Glutamatergic neuron (in vitro differentiated cells): ENCODE data around the gene MYO6. TPM values are rescaled to one million over a fixed set of nuclear protein-coding genes. Genes with fewer than 3 reads are reported as not detected.

Experiments used
- DNase-seq: peaks from one replicate; pipeline ENCODE4 v3.0.0; 2022
- H3K27ac Mint-ChIP-seq: one replicate; pipeline ENCODE4 v1.8.0; 2020; ENCODE audit warnings: mild to moderate bottlenecking, mixed read lengths, inconsistent platforms; ENCODE audit not compliant: unreplicated experiment
- H3K27me3 Mint-ChIP-seq: one replicate; pipeline ENCODE4 v1.8.0; 2020; ENCODE audit warnings: mild to moderate bottlenecking, moderate library complexity, mixed read lengths, inconsistent platforms; ENCODE audit not compliant: unreplicated experiment
- H3K36me3 Mint-ChIP-seq: one replicate; pipeline ENCODE4 v1.8.0; 2020; ENCODE audit warnings: mild to moderate bottlenecking, mixed read lengths, inconsistent platforms; ENCODE audit not compliant: unreplicated experiment
- H3K4me1 Mint-ChIP-seq: one replicate; pipeline ENCODE4 v1.8.0; 2020; ENCODE audit warnings: mild to moderate bottlenecking, low read depth, mixed read lengths, inconsistent platforms; ENCODE audit not compliant: unreplicated experiment
- H3K4me3 Mint-ChIP-seq: one replicate; pipeline ENCODE4 v1.8.0; 2020; ENCODE audit warnings: mild to moderate bottlenecking, mixed read lengths, inconsistent platforms; ENCODE audit not compliant: unreplicated experiment
- H3K9me3 Mint-ChIP-seq: one replicate; pipeline ENCODE4 v1.8.0; 2020; ENCODE audit warnings: mild to moderate bottlenecking, moderate library complexity, mixed read lengths, inconsistent platforms; ENCODE audit not compliant: unreplicated experiment
- CTCF ChIP-seq: fragments of 200-600 bp; sonication (generic); IDR thresholded peaks from one replicate; pipeline ENCODE4 v1.5.0; 2021; ENCODE audit not compliant: partially characterized antibody, unreplicated experiment
- total RNA-seq: library from RNA; stranded (reverse); fragmentation: NEBNext Ultra II Directional; extraction: Animal tissue kit (Norgen Biotek cat#: 25700); gene quantifications from one replicate; pipeline ENCODE4 v1.2.1, GENCODE V29; 2021; ENCODE audit not compliant: unreplicated experiment

The MYO6 gene
- total RNA-seq, 1 donor from 2014 or later: 72.2 TPM

DNA sequence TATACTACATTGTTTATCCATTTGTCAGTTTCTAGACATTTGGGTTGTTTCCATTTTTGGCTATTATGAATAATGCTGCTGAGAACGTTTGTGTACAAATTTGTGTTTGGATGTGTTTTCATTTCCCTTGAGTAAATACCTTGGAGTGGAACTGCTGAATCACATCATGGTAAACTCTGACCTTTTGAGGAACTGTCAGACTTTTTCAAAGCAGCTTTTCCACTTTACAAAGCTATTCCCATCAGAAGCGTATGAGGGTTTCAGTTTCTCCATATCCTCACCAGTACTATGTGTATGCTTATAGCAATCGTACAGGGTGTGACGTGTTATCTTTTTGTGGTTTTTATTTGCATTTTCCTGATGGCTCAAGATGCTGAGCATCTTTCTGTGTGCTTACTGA lies 103.7 kb downstream of the MYO6 start:
- peaks cover 11% of the 10 kb centered on the region for H3K4me1 Mint-ChIP-seq
- H3K27me3 Mint-ChIP-seq: no peaks in the 10 kb centered on the region
- DNase-seq: no peak
- peaks cover 2% of the 10 kb centered on the region for H3K9me3 Mint-ChIP-seq
- no peak overlapping the region for H3K27ac Mint-ChIP-seq
- no peaks in the 10 kb centered on the region for H3K36me3 Mint-ChIP-seq
- no peak overlapping the region for H3K4me3 Mint-ChIP-seq
- TF ChIP-seq CTCF: no peak

- H3K4me1 Mint-ChIP-seq: peaks cover 11% of the 10 kb centered on the region
- H3K9me3 Mint-ChIP-seq: peaks cover 2% of the 10 kb centered on the region
- H3K36me3 Mint-ChIP-seq: no peaks in the 10 kb centered on the region
- TF ChIP-seq CTCF: no peak
- H3K27me3 Mint-ChIP-seq: no peaks in the 10 kb centered on the region
- H3K4me3 Mint-ChIP-seq: no peak overlapping the region
- no peak for DNase-seq
- no peak overlapping the region for H3K27ac Mint-ChIP-seq
Observed at GRCh38 chr6:75853806-75854205, 104.8 kb downstream of the MYO6 start.

DNA sequence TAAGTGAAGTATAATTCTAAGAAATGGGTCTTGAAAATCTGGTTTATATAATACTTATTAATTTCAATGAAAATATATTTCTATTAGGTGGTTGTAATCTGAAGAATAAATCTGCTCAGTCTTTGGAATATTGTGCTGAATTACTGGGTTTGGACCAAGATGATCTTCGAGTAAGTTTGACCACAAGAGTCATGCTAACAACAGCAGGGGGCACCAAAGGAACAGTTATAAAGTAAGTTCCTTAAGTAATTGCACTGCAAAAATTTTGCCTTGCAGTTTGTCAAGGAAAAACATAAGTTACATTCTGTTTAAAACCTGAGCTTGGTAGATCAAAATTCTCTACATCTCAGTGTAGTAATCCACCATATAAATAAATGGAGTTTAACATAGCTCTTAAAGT lies 106.0 kb downstream of the MYO6 start:
- no peak for DNase-seq
- Mint-ChIP-seq H3K9me3 (peaks cover 2% of the 10 kb centered on the region), H3K4me3 (no peak overlapping the region), H3K27me3 (peaks cover 3% of the 10 kb centered on the region), H3K27ac (no peak overlapping the region), H3K4me1 (peaks cover 4% of the 10 kb centered on the region), H3K36me3 (no peaks in the 10 kb centered on the region)
- peak; percentile 32 for TF ChIP-seq CTCF

- Mint-ChIP-seq H3K9me3 (no peaks in the 10 kb centered on the region), H3K4me3 (no peak overlapping the region), H3K4me1 (no peaks in the 10 kb centered on the region), H3K27ac (no peak overlapping the region), H3K36me3 (no peaks in the 10 kb centered on the region), H3K27me3 (peaks cover 3% of the 10 kb centered on the region)
- DNase-seq: no peak
- no peak for TF ChIP-seq CTCF
Observed at GRCh38 chr6:75856902-75857301, 107.9 kb downstream of the MYO6 start.

DNA sequence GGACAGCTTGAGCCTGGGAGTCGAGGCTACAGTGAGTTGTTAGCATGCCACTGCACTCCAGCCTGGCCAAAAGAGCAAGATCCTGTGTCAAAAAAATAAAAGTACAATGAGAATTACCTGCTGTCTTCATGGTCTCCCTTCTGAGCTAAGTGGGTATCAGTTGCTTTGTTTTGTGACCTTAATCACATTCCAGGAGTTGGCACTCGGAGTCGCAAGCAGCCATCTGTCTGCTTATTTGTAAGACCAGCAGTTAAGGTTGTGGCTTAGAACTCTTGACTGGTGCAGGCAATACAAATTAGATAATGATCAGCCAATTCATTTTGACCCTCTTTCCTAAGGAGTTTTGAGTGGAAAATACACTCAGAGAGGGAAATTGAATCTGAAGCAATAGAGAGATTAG lies 114.0 kb downstream of the MYO6 start:
- Mint-ChIP-seq H3K27me3 (peaks cover 3% of the 10 kb centered on the region), H3K27ac (no peak overlapping the region), H3K4me3 (no peak overlapping the region), H3K36me3 (no peaks in the 10 kb centered on the region), H3K4me1 (no peaks in the 10 kb centered on the region), H3K9me3 (no peaks in the 10 kb centered on the region)
- DNase-seq: no peak
- TF ChIP-seq CTCF: no peak
